Urothelium cell line (cell line): Measurements from ENCODE around the gene LAMB4.
A peak's percentile ranks its signal among the peaks of the same experiment; 100 is the strongest.
"Not testable (repeated sequence)": the region's sequence is repeated elsewhere in the genome, so short reads cannot be mapped to it uniquely, and the experiment has no call there.

Experiments
- DNase-seq: peaks from one replicate; pipeline ENCODE4 v3.0.0; 2011; ENCODE audit warnings: low spot score, mixed read lengths
- FAIRE-seq: peaks from 2 replicates; lab custom pipeline; 2011; peaks lifted over from hg19 to GRCh38; lab: Jason Lieb, UNC

The LAMB4 gene

GRCh38 chr7:108054537-108054936 is 75.6 kb downstream of the LAMB4 start:
- DNase-seq, result no peak

GRCh38 chr7:108053250-108053649 is 76.9 kb downstream of the LAMB4 start:
- FAIRE-seq (no peak), DNase-seq (no peak)

More at GRCh38 chr7:108054537-108054936, 75.6 kb downstream of the LAMB4 start:
- FAIRE-seq, result no peak

- FAIRE-seq (no peak), DNase-seq (no peak)
Measured at GRCh38 chr7:108051454-108051853, 78.7 kb downstream of the LAMB4 start.

GRCh38 chr7:108049962-108050361 is 80.2 kb downstream of the LAMB4 start:
- DNase-seq (no peak), FAIRE-seq (no peak)

- DNase-seq, result no peak
- no peak for FAIRE-seq
Measured at GRCh38 chr7:108048422-108048821, 81.7 kb downstream of the LAMB4 start.

GRCh38 chr7:108046952-108047506 is 83.1 kb downstream of the LAMB4 start:
- FAIRE-seq, result no peak

GRCh38 chr7:108045669-108046068 is 84.5 kb downstream of the LAMB4 start:
- DNase-seq (no peak), FAIRE-seq (no peak)

More at GRCh38 chr7:108046952-108047506, 83.1 kb downstream of the LAMB4 start:
- DNase-seq, result no peak

- FAIRE-seq (no peak), DNase-seq (no peak)
Measured at GRCh38 chr7:108045154-108045553, 85.0 kb downstream of the LAMB4 start.

GRCh38 chr7:108044345-108044744 is 85.8 kb downstream of the LAMB4 start:
- DNase-seq (no peak), FAIRE-seq (no peak)

- FAIRE-seq, result no peak
Measured at GRCh38 chr7:108038986-108039385, 91.2 kb downstream of the LAMB4 start.

GRCh38 chr7:108037741-108038140 is 92.4 kb downstream of the LAMB4 start:
- FAIRE-seq (no peak), DNase-seq (no peak)

More at GRCh38 chr7:108038986-108039385, 91.2 kb downstream of the LAMB4 start:
- no peak for DNase-seq

GRCh38 chr7:108037140-108037539 is 93.0 kb downstream of the LAMB4 start:
- FAIRE-seq, result no peak
- no peak for DNase-seq

GRCh38 chr7:108034586-108034985 is 95.6 kb downstream of the LAMB4 start:
- FAIRE-seq, result no peak
- DNase-seq, result no peak

GRCh38 chr7:108033776-108034497 is 96.2 kb downstream of the LAMB4 start:
- no peak for FAIRE-seq
- DNase-seq, result no peak

- not testable (repeated sequence) for DNase-seq, FAIRE-seq
Measured at GRCh38 chr7:108033309-108033708, 96.9 kb downstream of the LAMB4 start.

- FAIRE-seq, result no peak
- peak; percentile 20 for DNase-seq
Measured at GRCh38 chr7:108030516-108030915, 99.6 kb downstream of the LAMB4 start.

- no peak for FAIRE-seq
- DNase-seq, result no peak
Measured at GRCh38 chr7:108029034-108029433, 101.1 kb downstream of the LAMB4 start.

GRCh38 chr7:108028111-108028510 is 102.0 kb downstream of the LAMB4 start:
- no peak for DNase-seq
- FAIRE-seq, result no peak

- DNase-seq (no peak), FAIRE-seq (no peak)
Measured at GRCh38 chr7:108027239-108027638, 102.9 kb downstream of the LAMB4 start.

GRCh38 chr7:108026647-108027046 is 103.5 kb downstream of the LAMB4 start:
- FAIRE-seq (no peak), DNase-seq (no peak)

- FAIRE-seq, result no peak
- DNase-seq, result no peak
Measured at GRCh38 chr7:108026116-108026515, 104.0 kb downstream of the LAMB4 start.

- DNase-seq (no peak), FAIRE-seq (no peak)
Measured at GRCh38 chr7:108024538-108024937, 105.6 kb downstream of the LAMB4 start.
